Retinal pigment epithelial cell (primary cell): ENCODE data around the gene SIGLEC14.
"Not testable (repeated sequence)": the region's sequence is repeated elsewhere in the genome, so short reads cannot be mapped to it uniquely, and the experiment has no call there.

Experiments used
- DNase-seq: peaks from one replicate; pipeline ENCODE4 v3.0.0-alpha.2; 2010; ENCODE audit warnings: low read depth
- H3K4me3 ChIP-seq: 2 replicates; pipeline ENCODE4 v1.5.1; 2011; ENCODE audit warnings: mild to moderate bottlenecking, low read length, control low read depth, moderate library complexity
- CTCF ChIP-seq: conservative IDR thresholded peaks from 2 replicates; pipeline ENCODE4 v1.5.1; 2011; ENCODE audit warnings: low read depth, low read length, control low read depth, inconsistent platforms

SIGLEC14 gene

GRCh38 chr19:51687791-51688670, 41.4 kb upstream of the SIGLEC14 start:
- H3K4me3 ChIP-seq: peak overlapping the region; percentile 75
- peak; percentile 31 for DNase-seq
- TF ChIP-seq CTCF: no peak

GRCh38 chr19:51686171-51686570, 39.5 kb upstream of the SIGLEC14 start:
- DNase-seq: no peak
- no peak for TF ChIP-seq CTCF
- no peak overlapping the region for H3K4me3 ChIP-seq

GRCh38 chr19:51681286-51681941, 34.8 kb upstream of the SIGLEC14 start:
- H3K4me3 ChIP-seq: no peak overlapping the region
- TF ChIP-seq CTCF: no peak
- no peak for DNase-seq

GRCh38 chr19:51680474-51680873, 33.8 kb upstream of the SIGLEC14 start:
- no peak for DNase-seq
- TF ChIP-seq CTCF: no peak
- no peak overlapping the region for H3K4me3 ChIP-seq

GRCh38 chr19:51676566-51677083, 30.0 kb upstream of the SIGLEC14 start:
- TF ChIP-seq CTCF: no peak
- H3K4me3 ChIP-seq: no peak overlapping the region
- DNase-seq: no peak

GRCh38 chr19:51675911-51676565, 29.4 kb upstream of the SIGLEC14 start:
- not testable (repeated sequence) for DNase-seq
- peak; percentile 52 for TF ChIP-seq CTCF

More at GRCh38 chr19:51675911-51676565, 29.4 kb upstream of the SIGLEC14 start:
- not testable (repeated sequence) for H3K4me3 ChIP-seq
